SK-N-SH treated with all-trans-retinoic acid at 6 μM for 48 hours (cell line): ENCODE measurements around the gene PSMB11.
A peak's percentile ranks its signal among the peaks of the same experiment; 100 is the strongest.

Source experiments
- ATAC-seq: fragments of 200-7000 bp; cut with Tn5 transposase; 3 replicates; pipeline ENCODE4 v1.9.1; 2020; ENCODE audit warnings: mild to moderate bottlenecking, moderate library complexity
- ARNTL ChIP-seq: fragments of 450-650 bp; formaldehyde crosslinking; IDR thresholded peaks from 2 replicates; pipeline ENCODE4 v1.5.0; 2020; ENCODE audit warnings: low read depth, mild to moderate bottlenecking, moderate library complexity, borderline replicate concordance
- BACH2 ChIP-seq: fragments of 250-450 bp; sonication (Bioruptor Pico); IDR thresholded peaks from 2 replicates; pipeline ENCODE4 v1.9.0; 2021; ENCODE audit warnings: mild to moderate bottlenecking, borderline replicate concordance
- ESRRG ChIP-seq: fragments of 250-450 bp; sonication (Bioruptor Pico); IDR thresholded peaks from 2 replicates; pipeline ENCODE4 v1.6.1; 2021; ENCODE audit warnings: mild to moderate bottlenecking
- GLIS3 ChIP-seq: fragments of 250-450 bp; sonication (Bioruptor Pico); IDR thresholded peaks from 2 replicates; pipeline ENCODE4 v1.5.0; 2020; ENCODE audit warnings: mild to moderate bottlenecking, moderate library complexity
- ISL1 ChIP-seq: fragments of 250-450 bp; sonication (Bioruptor Pico); IDR thresholded peaks from 2 replicates; pipeline ENCODE4 v2.1.2; 2022; ENCODE audit warnings: mild to moderate bottlenecking, moderate library complexity
- SNAI2 ChIP-seq: fragments of 250-450 bp; sonication (Bioruptor Pico); IDR thresholded peaks from 2 replicates; pipeline ENCODE4 v1.5.0; 2020; ENCODE audit warnings: mild to moderate bottlenecking, moderate library complexity
- TCF4 ChIP-seq: fragments of 250-450 bp; sonication (Bioruptor Pico); IDR thresholded peaks from 2 replicates; pipeline ENCODE4 v1.8.0; 2021; ENCODE audit warnings: mild to moderate bottlenecking, moderate library complexity, borderline replicate concordance
- TOX ChIP-seq: fragments of 250-450 bp; sonication (Bioruptor Pico); IDR thresholded peaks from 2 replicates; pipeline ENCODE4 v1.8.0; 2021; ENCODE audit warnings: mild to moderate bottlenecking, moderate library complexity, borderline replicate concordance
- ZC3H10 ChIP-seq: fragments of 250-450 bp; sonication (Bioruptor Pico); IDR thresholded peaks from 2 replicates; pipeline ENCODE4 v1.5.1; 2021; ENCODE audit warnings: mild to moderate bottlenecking, moderate library complexity
- ZFP3 ChIP-seq: fragments of 250-450 bp; sonication (Bioruptor Pico); IDR thresholded peaks from 2 replicates; pipeline ENCODE4 v1.5.0; 2020; ENCODE audit warnings: mild to moderate bottlenecking, moderate library complexity
- ZNF8 ChIP-seq: fragments of 450-650 bp; formaldehyde crosslinking; IDR thresholded peaks from 2 replicates; pipeline ENCODE4 v1.5.0; 2020; ENCODE audit warnings: mild to moderate bottlenecking, moderate library complexity
- TF ChIP-seq, protein P1 (sequence below): fragments of 250-450 bp; sonication (Bioruptor Pico); IDR thresholded peaks from 2 replicates; pipeline ENCODE4 v1.5.0; 2020; ENCODE audit warnings: mild to moderate bottlenecking, moderate library complexity
- TF ChIP-seq, protein P2 (sequence below): fragments of 250-450 bp; sonication (Bioruptor Pico); IDR thresholded peaks from 2 replicates; pipeline ENCODE4 v1.5.1; 2021; ENCODE audit warnings: mild to moderate bottlenecking, moderate library complexity
- TF ChIP-seq, protein P3 (sequence below): fragments of 250-450 bp; sonication (Bioruptor Pico); IDR thresholded peaks from 2 replicates; pipeline ENCODE4 v1.8.0; 2021; ENCODE audit warnings: low read depth, mild to moderate bottlenecking, moderate library complexity, borderline replicate concordance

PSMB11 gene

DNA sequence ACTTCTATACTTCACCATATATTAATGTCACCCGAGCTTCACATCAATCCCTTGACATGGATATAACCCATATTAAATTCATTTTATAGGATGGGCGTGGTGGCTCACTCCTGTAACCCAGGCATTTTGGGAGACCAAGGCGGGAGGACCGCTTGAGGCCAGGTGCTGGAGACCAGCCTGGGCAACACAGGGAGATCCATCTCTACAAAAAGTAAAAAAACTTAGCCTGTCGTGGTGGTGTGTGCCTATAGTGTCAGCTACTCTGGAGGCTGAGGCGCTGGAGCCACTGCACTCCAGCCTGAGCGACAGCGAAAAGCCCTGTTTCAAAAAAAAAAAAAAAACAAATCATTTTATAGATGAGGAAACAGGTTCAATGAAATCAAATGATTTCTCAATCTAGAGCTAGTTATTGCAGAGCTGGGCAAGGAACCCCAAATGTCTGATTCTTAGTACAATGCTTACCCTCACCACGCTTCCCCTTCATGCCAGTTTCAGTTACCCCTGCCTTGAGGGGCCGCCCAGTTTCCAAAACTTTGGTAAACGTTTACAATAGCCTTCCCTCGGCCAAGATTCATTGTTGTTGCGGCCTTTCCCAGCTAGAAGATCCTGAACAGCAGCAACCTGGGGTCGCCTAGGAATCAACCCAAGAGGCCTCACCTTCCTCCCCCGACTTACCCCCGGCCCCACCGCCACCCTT, 8.1 kb upstream of the PSMB11 start (continued):
- TF ChIP-seq, protein P1, sequence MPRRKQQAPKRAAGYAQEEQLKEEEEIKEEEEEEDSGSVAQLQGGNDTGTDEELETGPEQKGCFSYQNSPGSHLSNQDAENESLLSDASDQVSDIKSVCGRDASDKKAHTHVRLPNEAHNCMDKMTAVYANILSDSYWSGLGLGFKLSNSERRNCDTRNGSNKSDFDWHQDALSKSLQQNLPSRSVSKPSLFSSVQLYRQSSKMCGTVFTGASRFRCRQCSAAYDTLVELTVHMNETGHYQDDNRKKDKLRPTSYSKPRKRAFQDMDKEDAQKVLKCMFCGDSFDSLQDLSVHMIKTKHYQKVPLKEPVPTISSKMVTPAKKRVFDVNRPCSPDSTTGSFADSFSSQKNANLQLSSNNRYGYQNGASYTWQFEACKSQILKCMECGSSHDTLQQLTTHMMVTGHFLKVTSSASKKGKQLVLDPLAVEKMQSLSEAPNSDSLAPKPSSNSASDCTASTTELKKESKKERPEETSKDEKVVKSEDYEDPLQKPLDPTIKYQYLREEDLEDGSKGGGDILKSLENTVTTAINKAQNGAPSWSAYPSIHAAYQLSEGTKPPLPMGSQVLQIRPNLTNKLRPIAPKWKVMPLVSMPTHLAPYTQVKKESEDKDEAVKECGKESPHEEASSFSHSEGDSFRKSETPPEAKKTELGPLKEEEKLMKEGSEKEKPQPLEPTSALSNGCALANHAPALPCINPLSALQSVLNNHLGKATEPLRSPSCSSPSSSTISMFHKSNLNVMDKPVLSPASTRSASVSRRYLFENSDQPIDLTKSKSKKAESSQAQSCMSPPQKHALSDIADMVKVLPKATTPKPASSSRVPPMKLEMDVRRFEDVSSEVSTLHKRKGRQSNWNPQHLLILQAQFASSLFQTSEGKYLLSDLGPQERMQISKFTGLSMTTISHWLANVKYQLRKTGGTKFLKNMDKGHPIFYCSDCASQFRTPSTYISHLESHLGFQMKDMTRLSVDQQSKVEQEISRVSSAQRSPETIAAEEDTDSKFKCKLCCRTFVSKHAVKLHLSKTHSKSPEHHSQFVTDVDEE (CRISPR knock-in tag), result no peak
- TF ChIP-seq ZFP3 (CRISPR knock-in tag) (no peak), BACH2 (CRISPR knock-in tag) (no peak), SNAI2 (CRISPR knock-in tag) (no peak), ESRRG (CRISPR knock-in tag) (no peak), TCF4 (CRISPR knock-in tag) (no peak)
- TF ChIP-seq, protein P2, sequence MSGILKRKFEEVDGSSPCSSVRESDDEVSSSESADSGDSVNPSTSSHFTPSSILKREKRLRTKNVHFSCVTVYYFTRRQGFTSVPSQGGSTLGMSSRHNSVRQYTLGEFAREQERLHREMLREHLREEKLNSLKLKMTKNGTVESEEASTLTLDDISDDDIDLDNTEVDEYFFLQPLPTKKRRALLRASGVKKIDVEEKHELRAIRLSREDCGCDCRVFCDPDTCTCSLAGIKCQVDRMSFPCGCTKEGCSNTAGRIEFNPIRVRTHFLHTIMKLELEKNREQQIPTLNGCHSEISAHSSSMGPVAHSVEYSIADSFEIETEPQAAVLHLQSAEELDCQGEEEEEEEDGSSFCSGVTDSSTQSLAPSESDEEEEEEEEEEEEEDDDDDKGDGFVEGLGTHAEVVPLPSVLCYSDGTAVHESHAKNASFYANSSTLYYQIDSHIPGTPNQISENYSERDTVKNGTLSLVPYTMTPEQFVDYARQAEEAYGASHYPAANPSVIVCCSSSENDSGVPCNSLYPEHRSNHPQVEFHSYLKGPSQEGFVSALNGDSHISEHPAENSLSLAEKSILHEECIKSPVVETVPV (CRISPR knock-in tag), result no peak
- TF ChIP-seq, all 23 proteins: peak for 0

DNA sequence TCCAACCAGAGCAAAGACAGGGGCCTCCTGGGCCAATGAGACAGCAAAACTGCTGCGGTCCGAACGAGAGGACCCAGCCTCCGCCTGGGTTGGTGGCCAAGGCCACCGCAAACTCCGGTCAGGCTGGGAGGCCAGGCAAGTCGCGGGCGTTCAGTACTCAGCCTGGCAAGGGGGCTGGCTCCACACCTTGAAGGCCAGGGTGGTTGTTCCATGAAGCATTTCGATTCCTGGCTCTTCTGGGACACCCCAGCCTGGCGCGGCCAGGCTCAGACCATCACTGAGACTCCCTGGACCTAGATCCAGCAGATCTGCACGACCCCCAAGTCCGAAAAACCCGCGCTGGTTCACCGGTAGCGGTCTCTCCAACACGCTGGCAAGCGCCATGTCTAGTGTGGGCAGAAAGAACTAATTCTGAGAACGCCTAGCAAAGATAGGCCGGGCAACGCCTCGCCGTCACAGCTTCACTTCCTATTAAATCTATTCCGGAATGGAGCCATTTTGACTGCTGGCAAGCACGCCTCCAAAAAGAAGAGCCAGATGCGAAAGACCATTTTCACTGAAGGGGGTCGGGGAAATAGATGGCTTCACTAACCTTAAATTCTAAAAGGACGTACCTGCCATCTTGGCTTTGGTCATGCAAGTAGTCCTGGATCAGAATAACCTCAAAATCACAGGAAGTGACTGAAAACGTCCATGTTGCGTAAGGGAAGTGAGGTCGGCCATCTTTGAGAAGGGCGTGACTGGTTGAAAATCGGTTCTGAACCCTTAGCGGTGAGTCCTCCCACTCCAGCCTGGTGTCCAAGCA, 7.3 kb upstream of the PSMB11 start, which contains the start of gene PSMB5:
Gene PSMB5, minus strand, starts transcription at position 403 of the 805 bp plus-strand sequence. Its CDS starts 19 bp downstream, at position 384.
- TF ChIP-seq ZNF8 (CRISPR knock-in tag) (no peak), ZC3H10 (CRISPR knock-in tag) (no peak), GLIS3 (CRISPR knock-in tag) (no peak), TOX (CRISPR knock-in tag) (no peak), ISL1 (CRISPR knock-in tag) (no peak), ARNTL (CRISPR knock-in tag) (no peak), TCF4 (CRISPR knock-in tag) (no peak)
- TF ChIP-seq, protein P1 (CRISPR knock-in tag), result no peak
- TF ChIP-seq, protein P3, sequence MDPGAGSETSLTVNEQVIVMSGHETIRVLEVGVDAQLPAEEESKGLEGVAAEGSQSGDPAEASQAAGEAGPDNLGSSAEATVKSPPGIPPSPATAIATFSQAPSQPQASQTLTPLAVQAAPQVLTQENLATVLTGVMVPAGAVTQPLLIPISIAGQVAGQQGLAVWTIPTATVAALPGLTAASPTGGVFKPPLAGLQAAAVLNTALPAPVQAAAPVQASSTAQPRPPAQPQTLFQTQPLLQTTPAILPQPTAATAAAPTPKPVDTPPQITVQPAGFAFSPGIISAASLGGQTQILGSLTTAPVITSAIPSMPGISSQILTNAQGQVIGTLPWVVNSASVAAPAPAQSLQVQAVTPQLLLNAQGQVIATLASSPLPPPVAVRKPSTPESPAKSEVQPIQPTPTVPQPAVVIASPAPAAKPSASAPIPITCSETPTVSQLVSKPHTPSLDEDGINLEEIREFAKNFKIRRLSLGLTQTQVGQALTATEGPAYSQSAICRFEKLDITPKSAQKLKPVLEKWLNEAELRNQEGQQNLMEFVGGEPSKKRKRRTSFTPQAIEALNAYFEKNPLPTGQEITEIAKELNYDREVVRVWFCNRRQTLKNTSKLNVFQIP (CRISPR knock-in tag), result no peak
- ATAC-seq, result peak; percentile 99

DNA sequence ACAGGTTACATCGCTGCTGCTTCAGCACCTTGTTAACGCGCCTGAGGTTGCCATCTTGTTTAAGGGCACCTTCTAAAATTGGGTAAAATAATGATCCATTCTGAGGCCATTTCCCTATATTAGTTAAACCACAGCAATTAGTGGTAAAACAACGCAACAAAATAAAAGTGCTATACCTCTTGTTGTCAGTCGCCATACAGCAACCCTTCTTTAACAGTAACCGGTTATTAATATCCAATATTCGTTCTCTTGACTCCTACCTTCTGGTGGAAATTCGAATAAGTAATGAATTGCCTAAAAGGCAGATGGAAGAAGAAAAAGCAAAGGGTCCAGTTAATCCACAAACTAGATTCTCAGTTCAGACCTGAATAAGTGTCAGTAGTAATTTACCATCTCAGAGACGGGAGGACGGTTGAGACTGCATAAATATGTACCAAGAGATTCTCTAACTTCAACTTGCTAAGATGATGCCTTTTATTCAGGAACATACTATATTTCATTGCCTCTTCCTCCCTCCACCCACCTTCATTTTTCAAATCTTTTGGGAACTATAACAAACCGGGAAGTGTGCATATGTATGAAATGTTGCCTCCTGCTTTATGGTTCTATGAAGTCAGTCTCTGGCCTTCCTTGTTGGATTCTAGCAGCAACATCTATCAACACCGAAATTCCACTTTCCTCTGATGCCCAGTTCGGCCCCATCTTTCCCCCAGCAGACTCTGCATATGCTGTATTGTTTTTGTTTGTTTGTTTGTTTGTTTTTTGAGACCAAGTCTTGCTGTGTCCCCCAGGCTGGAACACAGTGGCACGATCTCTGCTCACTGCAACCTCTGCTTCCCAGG, 6.5 kb upstream of the PSMB11 start:
- TF ChIP-seq BACH2 (CRISPR knock-in tag), result 0 out of 2 replicates have a peak, but pooled peaks have one; percentile 30
- TF ChIP-seq, protein P2 (CRISPR knock-in tag), result no peak

More for the DNA sequence above, 6.5 kb upstream of the PSMB11 start:
- ATAC-seq, result no peak
